CD4-positive, CD25-positive, alpha-beta regulatory T cell (primary cell): Measurements from ENCODE around the gene RUNX2. TPM values are rescaled to one million over a fixed set of nuclear protein-coding genes. Genes with fewer than 3 reads are reported as not detected.

Experiments used
- ATAC-seq, 2 donors: fragments of 150-1000 bp; cut with Tn5 transposase; one replicate each; pipeline ENCODE4 v1.10.0; 2021; ENCODE audit warnings: low read depth in 2 of 2, moderate number of reproducible peaks in 2 of 2, moderate library complexity in 1 of 2
- DNase-seq, 3 donors: peaks; one replicate each; pipeline versions ENCODE4 v3.0.0 to v3.0.0-alpha.2; 2012 to 2022; ENCODE audit warnings: mixed read lengths in 1 of 3
- H3K27ac ChIP-seq: one replicate; pipeline ENCODE4 v1.7.0; 2013; ENCODE audit warnings: mild to moderate bottlenecking, low read length; ENCODE audit not compliant: insufficient read depth, poor library complexity, severe bottlenecking
- H3K27me3 ChIP-seq: one replicate; pipeline ENCODE4 v1.7.0; 2013; ENCODE audit warnings: low read length; ENCODE audit not compliant: control insufficient read depth, insufficient read depth
- H3K36me3 ChIP-seq: one replicate; pipeline ENCODE4 v1.7.0; 2013; ENCODE audit warnings: mild to moderate bottlenecking, low read length, moderate library complexity; ENCODE audit not compliant: control insufficient read depth, insufficient read depth
- H3K4me1 ChIP-seq: 2 replicates; pipeline ENCODE4 v1.7.0; 2013; ENCODE audit warnings: mild to moderate bottlenecking, low read length; ENCODE audit not compliant: insufficient read depth, control insufficient read depth, poor library complexity, severe bottlenecking
- H3K4me3 ChIP-seq: one replicate; pipeline ENCODE4 v1.7.0; 2013; ENCODE audit warnings: low read depth, mild to moderate bottlenecking, low read length, moderate library complexity
- H3K9me3 ChIP-seq, 2 experiments: 1 replicate in 1 of 2; 2 replicates in 1 of 2; pipeline ENCODE4 v1.7.0; 2013; ENCODE audit warnings: low read length in 2 of 2, mild to moderate bottlenecking in 1 of 2, moderate library complexity in 1 of 2; ENCODE audit not compliant: control insufficient read depth in 2 of 2
- H3K27ac Mint-ChIP-seq, 3 donors: one replicate each; pipeline ENCODE4 v1.8.0; 2020 to 2022; ENCODE audit warnings: mild to moderate bottlenecking in 3 of 3, mixed read lengths in 3 of 3, moderate library complexity in 2 of 3
- H3K27me3 Mint-ChIP-seq: one replicate; pipeline ENCODE4 v1.8.0; 2022; ENCODE audit warnings: mild to moderate bottlenecking, mixed read lengths
- H3K36me3 Mint-ChIP-seq: one replicate; pipeline ENCODE4 v1.8.0; 2020; ENCODE audit warnings: mixed read lengths
- H3K4me1 Mint-ChIP-seq, 4 donors: one replicate each; pipeline ENCODE4 v1.8.0; 2020 to 2022; ENCODE audit warnings: mixed read lengths in 4 of 4, mild to moderate bottlenecking in 1 of 4
- H3K4me3 Mint-ChIP-seq, 4 donors: one replicate each; pipeline ENCODE4 v1.8.0; 2020 to 2022; ENCODE audit warnings: mild to moderate bottlenecking in 4 of 4, mixed read lengths in 4 of 4, moderate library complexity in 3 of 4
- H3K9me3 Mint-ChIP-seq, 7 donors: one replicate each; pipeline ENCODE4 v1.8.0; 2020 to 2022; ENCODE audit warnings: mixed read lengths in 7 of 7, mild to moderate bottlenecking in 3 of 7, moderate library complexity in 2 of 7
- polyA plus RNA-seq, 4 donors: library from polyadenylated mRNA; unstranded; fragments of 300-500 nt; fragmentation: Illumina TruSeq; gene quantifications; one replicate each; pipeline ENCODE4 v1.2.3, GENCODE V29; 2021
- total RNA-seq: library from RNA; stranded (reverse); gene quantifications from one replicate; pipeline ENCODE4 v1.2.3, GENCODE V29; 2022

The RUNX2 gene
- total and polyA plus RNA-seq, 5 donors from 2014 or later = 5.3 to 30.0 (median 5.5) TPM

DNA sequence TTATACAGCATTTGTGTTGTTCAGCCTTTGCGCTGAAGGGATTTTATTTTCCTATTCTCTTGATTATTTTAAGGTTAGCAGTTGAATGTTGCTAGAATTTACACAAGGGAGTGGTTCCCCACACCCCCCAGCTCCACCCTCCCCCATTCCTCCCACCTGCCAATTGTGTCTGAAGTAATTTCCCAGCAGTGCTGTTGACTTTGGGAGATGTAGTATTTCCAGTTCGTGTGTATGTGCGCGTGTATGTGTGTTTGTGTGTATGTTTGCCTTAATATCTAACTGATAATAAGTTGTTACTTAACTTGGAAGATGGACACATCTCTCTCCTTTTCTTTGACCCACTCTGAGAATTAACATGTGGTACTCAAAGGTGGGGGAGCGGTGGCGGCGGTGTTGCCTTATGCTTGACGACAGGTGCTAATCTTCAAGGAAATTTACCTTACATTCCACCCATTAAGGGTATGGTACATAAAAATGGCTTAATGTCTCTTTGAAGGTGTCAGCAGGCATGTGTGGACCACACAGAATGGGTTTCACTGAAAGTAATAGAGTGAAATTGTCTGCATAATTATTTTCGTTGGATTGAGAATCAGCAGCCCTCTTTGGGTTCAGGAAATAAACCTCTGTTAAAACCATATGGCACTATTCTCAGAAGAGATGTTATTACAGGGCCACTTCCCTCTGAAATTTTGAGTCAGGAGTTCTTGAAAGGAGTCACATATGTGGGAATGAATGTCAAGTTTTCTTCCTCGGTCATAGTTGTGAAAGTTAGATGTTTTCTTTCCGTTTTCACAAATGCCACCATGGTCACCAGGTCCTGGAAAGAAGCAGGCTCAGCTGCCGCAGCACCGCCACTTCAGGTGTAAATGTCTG, 145.2 kb downstream of the RUNX2 start:
- H3K36me3 ChIP-seq = peaks cover 7% of the 10 kb centered on the region
- no peaks in the 10 kb centered on the region for H3K27me3 ChIP-seq
- ATAC-seq (no peak), DNase-seq (no peak)
- Mint-ChIP-seq H3K4me3 (no peak overlapping the region), H3K9me3 (peaks cover 0 to 1% (median 0%) of the 10 kb centered on the region in 7 donors), H3K4me1 (peaks cover 0 to 33% (median 7%) of the 10 kb centered on the region in 4 donors), H3K27me3 (no peaks in the 10 kb centered on the region), H3K36me3 (peaks cover 4% of the 10 kb centered on the region), H3K27ac (no peak overlapping the region)
- H3K4me3 ChIP-seq = no peak overlapping the region
- H3K27ac ChIP-seq = no peak overlapping the region
- peaks cover 12% of the 10 kb centered on the region for H3K4me1 ChIP-seq
- H3K9me3 ChIP-seq = no peaks in the 10 kb centered on the region

DNA sequence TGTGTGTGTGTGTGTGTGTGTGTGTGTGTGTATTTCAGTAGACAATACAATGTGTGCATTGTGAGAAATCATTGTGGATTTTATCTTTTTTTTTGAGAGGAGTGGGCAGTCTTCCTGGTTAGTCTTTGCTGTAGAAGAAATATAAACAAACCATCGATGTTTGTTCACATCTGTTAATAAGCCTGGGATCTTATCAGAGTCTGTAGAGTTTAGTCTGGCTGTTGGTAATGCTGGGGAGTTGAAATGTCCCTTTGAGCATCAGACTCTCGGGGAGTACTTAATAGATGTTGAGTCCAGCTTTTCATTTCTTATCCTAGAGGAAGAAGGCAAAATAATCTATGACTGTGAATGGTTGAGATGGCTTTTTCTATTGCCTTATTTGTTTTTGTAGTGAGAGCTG, 146.2 kb downstream of the RUNX2 start:
- Mint-ChIP-seq H3K27ac (no peak overlapping the region), H3K27me3 (no peaks in the 10 kb centered on the region), H3K4me3 (no peak overlapping the region), H3K4me1 (peaks cover 0 to 28% (median 7%) of the 10 kb centered on the region in 4 donors), H3K36me3 (peaks cover 4% of the 10 kb centered on the region), H3K9me3 (peaks cover 0 to 1% (median 0%) of the 10 kb centered on the region in 7 donors)
- peaks cover 10% of the 10 kb centered on the region for H3K36me3 ChIP-seq
- ATAC-seq (no peak), DNase-seq (no peak)
- H3K9me3 ChIP-seq = no peaks in the 10 kb centered on the region
- H3K27ac ChIP-seq = no peak overlapping the region
- no peak overlapping the region for H3K4me3 ChIP-seq
- no peaks in the 10 kb centered on the region for H3K27me3 ChIP-seq
- H3K4me1 ChIP-seq = peaks cover 13% of the 10 kb centered on the region

DNA sequence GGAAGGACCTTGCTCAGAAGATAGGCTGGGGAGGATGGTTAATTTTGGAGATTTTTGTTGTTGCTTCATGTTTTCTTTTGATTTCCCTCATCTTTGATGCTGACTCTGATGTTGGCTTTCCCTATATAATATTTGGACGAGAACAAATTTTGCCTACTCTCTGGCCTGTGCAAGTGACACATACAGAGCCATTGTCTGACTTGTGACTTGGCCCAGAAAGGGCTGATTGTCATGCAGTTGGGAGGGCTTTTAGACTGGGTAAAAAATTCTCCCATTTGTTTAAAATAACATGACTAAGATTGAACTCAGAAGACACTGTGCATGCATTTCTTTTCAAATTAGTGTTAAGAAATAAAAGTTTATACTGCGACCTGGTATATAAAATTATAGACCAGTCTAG, 148.2 kb downstream of the RUNX2 start:
- Mint-ChIP-seq H3K4me3 (no peak overlapping the region), H3K27ac (no peak overlapping the region)
- ATAC-seq = no peak

DNA sequence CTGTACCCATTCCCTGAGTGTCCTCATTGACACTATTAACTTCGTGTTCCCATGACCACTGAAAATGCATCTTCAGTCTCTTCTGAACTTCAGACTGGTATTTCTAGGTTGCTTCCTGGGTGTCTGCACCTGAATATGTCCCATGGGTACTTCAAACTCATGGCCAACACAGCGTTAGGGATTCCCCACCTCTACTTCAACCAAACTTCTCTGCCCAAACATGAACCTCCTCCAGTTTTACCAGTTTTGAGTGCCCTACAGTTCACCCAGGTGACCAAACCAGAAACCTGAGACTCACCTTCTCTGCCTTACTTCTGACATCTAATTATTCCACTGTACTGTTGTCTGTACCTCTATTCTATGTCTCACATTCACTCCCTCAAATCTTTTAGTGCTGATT, 149.1 kb downstream of the RUNX2 start:
- no peak overlapping the region for H3K27ac Mint-ChIP-seq
- ATAC-seq (no peak), DNase-seq (no peak)
- H3K4me3 Mint-ChIP-seq = no peak overlapping the region
- Histone ChIP-seq H3K4me3 (no peak overlapping the region), H3K4me1 (peaks cover 13% of the 10 kb centered on the region), H3K27ac (no peak overlapping the region), H3K27me3 (no peaks in the 10 kb centered on the region), H3K36me3 (peaks cover 5% of the 10 kb centered on the region), H3K9me3 (no peaks in the 10 kb centered on the region)
- H3K27me3 Mint-ChIP-seq = no peaks in the 10 kb centered on the region
- H3K9me3 Mint-ChIP-seq = peaks cover 0 to 1% (median 0%) of the 10 kb centered on the region in 7 donors
- no peaks in the 10 kb centered on the region for H3K36me3 Mint-ChIP-seq
- H3K4me1 Mint-ChIP-seq = peaks cover 2 to 16% (median 11%) of the 10 kb centered on the region in 4 donors

More for the DNA sequence above, 148.2 kb downstream of the RUNX2 start:
- Mint-ChIP-seq H3K4me1 (peaks cover 2 to 19% (median 11%) of the 10 kb centered on the region in 4 donors), H3K9me3 (peaks cover 0 to 1% (median 0%) of the 10 kb centered on the region in 7 donors), H3K27me3 (no peaks in the 10 kb centered on the region), H3K36me3 (no peaks in the 10 kb centered on the region)
- H3K9me3 ChIP-seq = no peaks in the 10 kb centered on the region
- DNase-seq = no peak
- H3K27ac ChIP-seq = no peak overlapping the region
- no peak overlapping the region for H3K4me3 ChIP-seq
- no peaks in the 10 kb centered on the region for H3K27me3 ChIP-seq
- H3K4me1 ChIP-seq = peaks cover 13% of the 10 kb centered on the region
- peaks cover 8% of the 10 kb centered on the region for H3K36me3 ChIP-seq

DNA sequence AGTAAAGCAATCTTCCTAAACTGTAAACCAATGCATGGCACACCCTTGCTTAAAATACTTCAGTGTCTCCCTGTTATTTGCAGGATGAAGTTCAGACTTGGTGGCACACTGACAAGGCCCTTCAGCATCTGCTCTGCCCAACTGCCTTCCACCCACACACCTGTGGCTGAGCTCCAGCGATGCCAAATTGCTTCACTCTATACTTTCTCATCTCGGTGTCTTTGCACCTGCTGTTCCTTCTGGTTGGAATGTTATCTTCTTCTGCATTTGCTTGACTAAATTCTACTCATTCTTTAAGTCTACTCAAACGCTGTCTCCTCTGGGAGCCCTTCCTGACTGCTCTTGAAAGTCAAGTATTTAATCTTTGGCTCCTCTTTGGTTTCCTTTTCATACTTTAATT, 149.7 kb downstream of the RUNX2 start:
- Mint-ChIP-seq H3K36me3 (no peaks in the 10 kb centered on the region), H3K9me3 (peaks cover 0 to 1% (median 0%) of the 10 kb centered on the region in 7 donors), H3K27me3 (no peaks in the 10 kb centered on the region), H3K27ac (no peak overlapping the region), H3K4me3 (no peak overlapping the region), H3K4me1 (peaks cover 3 to 11% (median 9%) of the 10 kb centered on the region in 4 donors)
- DNase-seq = peak in 1 of 3 donors; percentile 19
- Histone ChIP-seq H3K36me3 (peaks cover 4% of the 10 kb centered on the region), H3K4me3 (peak overlapping the region; percentile 12), H3K27ac (no peak overlapping the region), H3K27me3 (no peaks in the 10 kb centered on the region), H3K4me1 (peaks cover 13% of the 10 kb centered on the region), H3K9me3 (no peaks in the 10 kb centered on the region)
- no peak for ATAC-seq

DNA sequence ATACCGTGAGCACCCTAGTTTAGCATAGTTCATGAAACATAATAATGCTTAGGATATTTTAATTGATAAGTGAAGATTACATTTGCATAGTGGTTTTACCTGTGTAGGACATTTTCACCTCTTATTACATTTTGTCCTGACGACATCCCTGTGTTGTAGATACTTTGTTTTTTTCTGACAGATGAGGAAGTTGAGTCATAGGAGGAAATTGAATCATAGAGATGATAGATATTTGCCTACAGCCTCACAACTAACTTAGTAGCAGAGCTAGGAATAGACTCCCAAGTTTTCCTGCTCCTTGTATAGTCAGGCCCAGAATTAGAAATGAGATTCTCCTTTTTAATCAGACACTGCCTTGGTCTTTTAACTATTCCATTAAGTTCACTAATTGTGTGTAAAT, 150.1 kb downstream of the RUNX2 start:
- Histone ChIP-seq H3K4me1 (peaks cover 13% of the 10 kb centered on the region), H3K27me3 (no peaks in the 10 kb centered on the region), H3K4me3 (no peak overlapping the region), H3K27ac (no peak overlapping the region), H3K9me3 (no peaks in the 10 kb centered on the region), H3K36me3 (peaks cover 4% of the 10 kb centered on the region)
- DNase-seq (peak in 1 of 3 donors; percentile 49), ATAC-seq (peak; percentile 59 to 64)
- Mint-ChIP-seq H3K36me3 (no peaks in the 10 kb centered on the region), H3K27me3 (no peaks in the 10 kb centered on the region), H3K27ac (no peak overlapping the region), H3K4me1 (peaks cover 5 to 9% (median 7%) of the 10 kb centered on the region in 4 donors), H3K9me3 (peaks cover 0 to 1% (median 0%) of the 10 kb centered on the region in 7 donors), H3K4me3 (no peak overlapping the region)

DNA sequence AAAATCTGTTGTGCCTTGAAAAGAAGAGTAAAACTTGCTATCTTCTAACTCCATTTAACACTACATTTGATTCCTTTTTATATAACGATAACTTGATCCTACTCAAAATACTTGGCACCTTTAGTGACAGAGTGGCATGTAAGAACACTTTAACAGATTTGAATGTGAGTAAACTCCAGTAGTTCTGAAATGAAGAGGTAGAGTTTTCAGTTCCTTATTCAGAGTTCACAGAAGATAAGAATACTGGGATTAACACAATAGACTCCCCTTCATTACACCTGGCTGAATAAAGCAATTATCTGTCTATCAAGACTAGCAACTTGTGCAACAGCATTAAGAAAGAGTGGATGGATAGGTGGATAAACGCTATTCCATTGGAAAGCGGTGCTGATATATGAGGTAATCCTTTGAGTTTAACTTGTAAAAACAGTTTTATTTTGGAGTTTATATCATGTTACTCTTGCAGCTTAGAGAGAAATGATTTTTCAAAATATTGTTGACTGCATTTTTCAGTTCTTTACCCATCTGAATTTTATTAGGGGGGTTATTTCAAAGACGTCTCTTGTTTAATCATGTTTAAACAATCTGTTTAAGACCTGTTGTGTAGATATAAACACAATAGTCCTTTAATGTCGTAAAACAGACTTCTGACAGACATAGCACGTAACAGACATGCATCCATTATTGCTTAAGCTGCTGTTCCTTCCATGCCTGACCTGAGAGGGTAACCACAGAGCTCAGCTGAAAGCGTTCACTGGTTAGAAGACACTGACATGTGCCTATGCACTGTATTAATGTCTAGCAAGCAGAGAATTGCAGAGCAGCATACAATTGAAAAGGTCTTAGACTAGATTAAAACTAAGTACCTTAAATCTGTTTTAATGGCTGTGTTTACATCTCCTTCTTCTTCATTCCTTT, 152.0 kb downstream of the RUNX2 start:
- Histone ChIP-seq H3K4me1 (peaks cover 13% of the 10 kb centered on the region), H3K27ac (no peak overlapping the region), H3K36me3 (peaks cover 7% of the 10 kb centered on the region), H3K4me3 (no peak overlapping the region), H3K9me3 (no peaks in the 10 kb centered on the region), H3K27me3 (no peaks in the 10 kb centered on the region)
- ATAC-seq = peak in 1 of 2 donors; percentile 37
- DNase-seq = no peak
- Mint-ChIP-seq H3K4me1 (peaks cover 3 to 11% (median 7%) of the 10 kb centered on the region in 4 donors), H3K9me3 (peaks cover 0 to 1% (median 0%) of the 10 kb centered on the region in 7 donors), H3K36me3 (no peaks in the 10 kb centered on the region), H3K27me3 (no peaks in the 10 kb centered on the region), H3K4me3 (no peak overlapping the region), H3K27ac (peak overlapping the region in 1 of 3 donors; percentile 5)
